Upper lobe of left lung (tissue), 4 donors: ENCODE data around the gene STAG3.

Experiments
- EP300 ChIP-seq, 4 donors: sonication (generic); formaldehyde crosslinking; IDR thresholded peaks; one replicate each; pipeline ENCODE4 v1.5.1; 2017; ENCODE audit warnings: antibody characterized with exemption in 4 of 4, control low read depth in 2 of 4
- POLR2A ChIP-seq, 4 donors: fragments of 450-650 bp; IDR thresholded peaks; one replicate each; pipeline ENCODE4 v1.5.1; 2016 to 2017; ENCODE audit warnings: antibody characterized with exemption in 4 of 4, mild to moderate bottlenecking in 2 of 4
- POLR2AphosphoS5 ChIP-seq, 2 donors: sonication (generic); formaldehyde crosslinking; IDR thresholded peaks; one replicate each; pipeline ENCODE4 v1.5.1; 2017; ENCODE audit warnings: antibody characterized with exemption in 2 of 2
- TF ChIP-seq, protein P1 (sequence below), 6 experiments: fragments of 450-650 bp in 4 of 6; fragments of 200-600 bp in 2 of 6; sonication (generic) in 2 of 6; IDR thresholded peaks; one replicate each; pipeline ENCODE4 v1.5.1; 2016 to 2019; ENCODE audit warnings: antibody characterized with exemption in 6 of 6

DNA sequence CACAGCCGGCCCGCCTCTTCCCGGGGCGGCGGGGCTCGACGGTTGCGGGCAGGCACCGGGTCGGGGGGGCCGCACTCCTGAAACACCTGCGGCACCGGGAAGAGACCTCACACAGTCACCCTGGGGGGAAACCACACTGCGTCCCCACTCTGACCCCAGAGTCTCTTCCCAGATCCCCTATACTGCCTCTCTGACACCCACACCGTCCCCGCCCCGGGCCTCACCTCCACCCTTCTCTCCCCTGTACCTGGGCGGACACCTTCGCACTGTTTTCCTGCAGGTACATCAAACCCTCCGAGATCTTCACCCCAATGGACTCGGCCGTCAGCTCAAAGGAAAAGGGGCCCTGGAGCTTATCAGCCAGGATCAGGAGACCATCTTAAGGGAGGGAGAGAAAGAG is 5.9 kb upstream of the STAG3 start:
- TF ChIP-seq POLR2A (IDR thresholded peaks at IDR 0.05) (no peak), POLR2AphosphoS5 (IDR thresholded peaks at IDR 0.05) (no peak), EP300 (IDR thresholded peaks at IDR 0.05) (no peak)
- TF ChIP-seq, protein P1, sequence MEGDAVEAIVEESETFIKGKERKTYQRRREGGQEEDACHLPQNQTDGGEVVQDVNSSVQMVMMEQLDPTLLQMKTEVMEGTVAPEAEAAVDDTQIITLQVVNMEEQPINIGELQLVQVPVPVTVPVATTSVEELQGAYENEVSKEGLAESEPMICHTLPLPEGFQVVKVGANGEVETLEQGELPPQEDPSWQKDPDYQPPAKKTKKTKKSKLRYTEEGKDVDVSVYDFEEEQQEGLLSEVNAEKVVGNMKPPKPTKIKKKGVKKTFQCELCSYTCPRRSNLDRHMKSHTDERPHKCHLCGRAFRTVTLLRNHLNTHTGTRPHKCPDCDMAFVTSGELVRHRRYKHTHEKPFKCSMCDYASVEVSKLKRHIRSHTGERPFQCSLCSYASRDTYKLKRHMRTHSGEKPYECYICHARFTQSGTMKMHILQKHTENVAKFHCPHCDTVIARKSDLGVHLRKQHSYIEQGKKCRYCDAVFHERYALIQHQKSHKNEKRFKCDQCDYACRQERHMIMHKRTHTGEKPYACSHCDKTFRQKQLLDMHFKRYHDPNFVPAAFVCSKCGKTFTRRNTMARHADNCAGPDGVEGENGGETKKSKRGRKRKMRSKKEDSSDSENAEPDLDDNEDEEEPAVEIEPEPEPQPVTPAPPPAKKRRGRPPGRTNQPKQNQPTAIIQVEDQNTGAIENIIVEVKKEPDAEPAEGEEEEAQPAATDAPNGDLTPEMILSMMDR (IDR thresholded peaks at IDR 0.05), result no peak
